Loucy (cell line): ENCODE measurements around the gene XRN2.

Experiments
- H2AFZ ChIP-seq: fragments of 200-600 bp; sonication (generic); 2 replicates; pipeline ENCODE4 v1.6.0; 2016; ENCODE audit warnings: antibody characterized with exemption, mild to moderate bottlenecking, low read length, moderate library complexity
- H3F3A ChIP-seq: fragments of 200-600 bp; 2 replicates; pipeline ENCODE4 v1.6.0; 2016; ENCODE audit warnings: antibody characterized with exemption, low read depth, mild to moderate bottlenecking
- H3K27me3 ChIP-seq: fragments of 200-600 bp; sonication (generic); 2 replicates; pipeline ENCODE4 v1.6.1; 2014; ENCODE audit warnings: low read length, mild to moderate bottlenecking; ENCODE audit not compliant: insufficient read depth, poor library complexity, severe bottlenecking
- H3K36me3 ChIP-seq: fragments of 200-600 bp; sonication (generic); 2 replicates; pipeline ENCODE4 v1.6.1; 2016; ENCODE audit warnings: low read length; ENCODE audit not compliant: insufficient read depth
- H3K4me1 ChIP-seq: fragments of 200-600 bp; sonication (generic); 2 replicates; pipeline ENCODE4 v1.5.1; 2014; ENCODE audit warnings: low read length, mild to moderate bottlenecking; ENCODE audit not compliant: insufficient read depth, poor library complexity, severe bottlenecking
- H3K4me2 ChIP-seq: fragments of 200-600 bp; sonication (generic); 2 replicates; pipeline ENCODE4 v1.6.0; 2014; ENCODE audit warnings: antibody characterized with exemption, low read length, low read depth, mild to moderate bottlenecking; ENCODE audit not compliant: poor library complexity, severe bottlenecking
- H3K4me3 ChIP-seq: fragments of 200-600 bp; sonication (generic); 2 replicates; pipeline ENCODE4 v1.5.1; 2014; ENCODE audit warnings: low read length, mild to moderate bottlenecking, mixed read lengths; ENCODE audit not compliant: poor library complexity, severe bottlenecking
- H3K79me2 ChIP-seq: fragments of 200-600 bp; sonication (generic); 2 replicates; pipeline ENCODE4 v1.6.1; 2014; ENCODE audit warnings: low read length; ENCODE audit not compliant: insufficient read depth
- H3K9ac ChIP-seq: fragments of 200-600 bp; sonication (generic); 2 replicates; pipeline ENCODE4 v1.6.0; 2014; ENCODE audit warnings: mild to moderate bottlenecking, low read depth, low read length, moderate library complexity; ENCODE audit not compliant: poor library complexity, severe bottlenecking
- H3K9me2 ChIP-seq: fragments of 200-600 bp; sonication (generic); replicated peaks from 2 replicates; pipeline ENCODE4 v1.6.1; 2016; ENCODE audit warnings: low read depth, low read length, mixed read lengths
- H3K9me3 ChIP-seq: fragments of 200-600 bp; sonication (generic); 2 replicates; pipeline ENCODE4 v1.6.1; 2014; ENCODE audit warnings: mild to moderate bottlenecking, antibody characterized with exemption, low read length, low read depth; ENCODE audit not compliant: insufficient read depth
- H4K20me1 ChIP-seq: fragments of 200-600 bp; sonication (generic); 2 replicates; pipeline ENCODE4 v1.6.0; 2014; ENCODE audit warnings: antibody characterized with exemption, low read length, mild to moderate bottlenecking; ENCODE audit not compliant: insufficient read depth, poor library complexity, severe bottlenecking
- EZH2phosphoT487 ChIP-seq: fragments of 200-600 bp; IDR thresholded peaks from 2 replicates; pipeline ENCODE4 v1.6.1; 2018; ENCODE audit warnings: antibody characterized with exemption, mild to moderate bottlenecking, moderate library complexity, borderline replicate concordance
- TF ChIP-seq, protein P1 (sequence below): fragments of 200-600 bp; sonication (generic); conservative IDR thresholded peaks from 2 replicates; pipeline ENCODE4 v1.5.1; 2014; ENCODE audit warnings: mild to moderate bottlenecking, antibody characterized with exemption, low read length

Gene XRN2

DNA sequence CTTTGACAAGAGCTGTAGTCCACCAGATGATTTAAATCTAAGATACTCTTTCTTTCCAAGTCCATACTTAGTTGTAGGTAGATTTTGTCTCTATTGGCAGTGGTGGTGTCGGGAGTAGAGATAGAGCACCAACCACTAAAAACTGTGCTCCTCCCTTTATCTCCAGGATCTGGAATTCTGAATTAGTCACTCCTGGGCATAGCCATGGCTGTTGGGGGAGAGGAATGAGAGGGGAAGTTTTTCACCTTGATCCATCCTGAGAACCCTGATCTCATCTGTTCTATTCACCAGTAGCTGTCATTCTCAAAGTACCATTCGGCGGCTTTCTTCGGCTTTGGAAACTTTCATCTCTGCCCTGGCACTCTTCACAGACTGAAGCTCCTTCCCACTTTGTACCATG lies 129.8 kb downstream of the XRN2 start:
- H3F3A ChIP-seq: no peaks in the 10 kb centered on the region
- H4K20me1 ChIP-seq: no peaks in the 10 kb centered on the region
- H3K4me3 ChIP-seq: no peak overlapping the region
- no peaks in the 10 kb centered on the region for H3K36me3 ChIP-seq
- peaks cover 6% of the 10 kb centered on the region for H3K27me3 ChIP-seq
- no peaks in the 10 kb centered on the region for H3K9me2 ChIP-seq
- H3K9me3 ChIP-seq: no peaks in the 10 kb centered on the region
- H2AFZ ChIP-seq: no peak overlapping the region
- no peaks in the 10 kb centered on the region for H3K79me2 ChIP-seq
- H3K9ac ChIP-seq: no peak overlapping the region
- TF ChIP-seq, protein P1, sequence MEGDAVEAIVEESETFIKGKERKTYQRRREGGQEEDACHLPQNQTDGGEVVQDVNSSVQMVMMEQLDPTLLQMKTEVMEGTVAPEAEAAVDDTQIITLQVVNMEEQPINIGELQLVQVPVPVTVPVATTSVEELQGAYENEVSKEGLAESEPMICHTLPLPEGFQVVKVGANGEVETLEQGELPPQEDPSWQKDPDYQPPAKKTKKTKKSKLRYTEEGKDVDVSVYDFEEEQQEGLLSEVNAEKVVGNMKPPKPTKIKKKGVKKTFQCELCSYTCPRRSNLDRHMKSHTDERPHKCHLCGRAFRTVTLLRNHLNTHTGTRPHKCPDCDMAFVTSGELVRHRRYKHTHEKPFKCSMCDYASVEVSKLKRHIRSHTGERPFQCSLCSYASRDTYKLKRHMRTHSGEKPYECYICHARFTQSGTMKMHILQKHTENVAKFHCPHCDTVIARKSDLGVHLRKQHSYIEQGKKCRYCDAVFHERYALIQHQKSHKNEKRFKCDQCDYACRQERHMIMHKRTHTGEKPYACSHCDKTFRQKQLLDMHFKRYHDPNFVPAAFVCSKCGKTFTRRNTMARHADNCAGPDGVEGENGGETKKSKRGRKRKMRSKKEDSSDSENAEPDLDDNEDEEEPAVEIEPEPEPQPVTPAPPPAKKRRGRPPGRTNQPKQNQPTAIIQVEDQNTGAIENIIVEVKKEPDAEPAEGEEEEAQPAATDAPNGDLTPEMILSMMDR: no peak
- TF ChIP-seq EZH2phosphoT487: no peak
- H3K4me1 ChIP-seq: no peaks in the 10 kb centered on the region
- no peak overlapping the region for H3K4me2 ChIP-seq

DNA sequence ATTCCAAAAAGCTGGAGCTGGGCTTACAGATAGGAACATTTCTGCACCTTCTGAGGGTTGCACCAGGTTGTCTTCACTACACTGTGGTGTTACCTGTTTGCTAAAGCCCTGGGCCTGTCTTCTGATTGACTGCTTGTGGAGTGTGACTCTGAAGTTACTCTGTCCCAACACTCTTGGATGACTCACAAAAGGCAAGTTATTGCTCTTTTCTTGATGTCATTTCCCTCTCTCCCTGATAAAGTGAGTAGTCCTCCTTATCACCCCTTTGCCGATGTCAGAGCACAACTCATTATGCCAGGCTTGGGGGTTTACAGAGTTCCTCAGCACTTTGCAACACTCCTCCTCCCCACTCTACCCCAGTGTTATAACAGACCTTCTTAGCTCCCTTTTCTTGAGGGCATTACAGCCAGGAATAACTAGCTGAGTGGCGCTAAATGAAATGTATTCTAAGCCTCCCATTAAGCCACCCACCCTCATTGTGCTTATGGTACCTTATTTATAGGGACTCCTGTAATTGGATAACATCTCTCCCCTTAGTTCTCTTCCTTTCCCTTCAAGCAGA lies 130.3 kb downstream of the XRN2 start:
- H3K4me3 ChIP-seq: no peak overlapping the region

DNA sequence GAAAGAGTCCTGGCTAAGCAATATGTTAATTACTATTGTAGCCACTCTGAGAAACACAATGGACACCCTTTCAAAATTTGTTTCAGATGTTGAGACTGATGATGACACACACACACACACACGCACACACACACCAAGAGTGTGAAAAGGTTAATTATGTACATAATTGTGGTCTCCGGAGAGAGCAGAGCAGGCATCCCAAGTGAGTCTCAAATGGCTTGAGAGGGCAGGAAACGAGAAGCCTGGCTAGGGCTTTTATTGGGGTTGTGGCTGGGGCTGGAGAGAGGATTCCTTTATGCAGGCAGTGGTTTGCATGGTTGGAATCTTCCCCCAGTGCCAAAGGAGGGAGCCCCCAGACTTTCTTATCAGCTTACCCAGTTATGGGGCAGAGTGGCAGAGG lies 132.4 kb downstream of the XRN2 start:
- no peaks in the 10 kb centered on the region for H3K27me3 ChIP-seq
- H3K36me3 ChIP-seq: no peaks in the 10 kb centered on the region
- H3F3A ChIP-seq: no peaks in the 10 kb centered on the region
- no peaks in the 10 kb centered on the region for H3K79me2 ChIP-seq
- H3K4me1 ChIP-seq: no peaks in the 10 kb centered on the region
- no peak for TF ChIP-seq EZH2phosphoT487
- TF ChIP-seq, protein P1: no peak
- H3K4me3 ChIP-seq: no peak overlapping the region
- no peaks in the 10 kb centered on the region for H4K20me1 ChIP-seq
- H3K9ac ChIP-seq: no peak overlapping the region
- no peak overlapping the region for H2AFZ ChIP-seq
- H3K4me2 ChIP-seq: no peak overlapping the region
- H3K9me2 ChIP-seq: no peaks in the 10 kb centered on the region
- H3K9me3 ChIP-seq: no peaks in the 10 kb centered on the region

More for the DNA sequence above, 130.3 kb downstream of the XRN2 start:
- no peak overlapping the region for H3K4me2 ChIP-seq
- no peak overlapping the region for H3K9ac ChIP-seq
- no peaks in the 10 kb centered on the region for H3K9me2 ChIP-seq
- H3F3A ChIP-seq: no peaks in the 10 kb centered on the region
- H3K27me3 ChIP-seq: peaks cover 6% of the 10 kb centered on the region
- H3K79me2 ChIP-seq: no peaks in the 10 kb centered on the region
- H2AFZ ChIP-seq: no peak overlapping the region
- H3K4me1 ChIP-seq: no peaks in the 10 kb centered on the region
- no peaks in the 10 kb centered on the region for H3K36me3 ChIP-seq
- H4K20me1 ChIP-seq: no peaks in the 10 kb centered on the region
- no peaks in the 10 kb centered on the region for H3K9me3 ChIP-seq
- no peak for TF ChIP-seq EZH2phosphoT487
- TF ChIP-seq, protein P1: no peak
